GM12878 (cell line): ENCODE measurements around the gene RNF103. TPM values are rescaled to one million over a fixed set of nuclear protein-coding genes. Genes with fewer than 3 reads are reported as not detected.

Experiments
- DPF2 ChIP-seq: fragments of 450-650 bp; IDR thresholded peaks from 2 replicates; pipeline ENCODE4 v1.6.1; 2017; ENCODE audit warnings: mild to moderate bottlenecking
- EP300 ChIP-seq, 2 experiments: fragments of 150-350 bp in 1 of 2; IDR thresholded peaks; 2 replicates each; pipeline ENCODE4 v1.6.1; 2011 to 2012; ENCODE audit warnings: low read depth in 2 of 2, low read length in 2 of 2, borderline replicate concordance in 1 of 2, improper control_type of control experiment in 1 of 2, inconsistent platforms in 1 of 2; ENCODE audit not compliant: control insufficient read depth in 1 of 2
- ETV6 ChIP-seq, 2 experiments: fragments of 450-650 bp in 1 of 2; IDR thresholded peaks in 1 of 2; conservative IDR thresholded peaks in 1 of 2; 2 replicates each; pipeline ENCODE4 v1.6.1; 2014; ENCODE audit warnings: antibody characterized with exemption in 1 of 2, borderline replicate concordance in 1 of 2, low read depth in 1 of 2, mild to moderate bottlenecking in 1 of 2, moderate library complexity in 1 of 2
- HCFC1 ChIP-seq: fragments of 150-350 bp; IDR thresholded peaks from 2 replicates; pipeline ENCODE4 v1.6.1; 2014; ENCODE audit warnings: low read length
- IRF3 ChIP-seq: fragments of 450-650 bp; IDR thresholded peaks from 2 replicates; pipeline ENCODE4 v1.6.1; 2014; ENCODE audit warnings: mild to moderate bottlenecking
- MTA2 ChIP-seq: fragments of 450-650 bp; IDR thresholded peaks from 2 replicates; pipeline ENCODE4 v1.6.1; 2016; ENCODE audit warnings: low read depth, mild to moderate bottlenecking, moderate library complexity
- MYB ChIP-seq: fragments of 150-350 bp; IDR thresholded peaks from 2 replicates; pipeline ENCODE4 v1.6.1; 2014; ENCODE audit warnings: mild to moderate bottlenecking, low read depth, low read length, borderline replicate concordance
- NFYB ChIP-seq: IDR thresholded peaks from 2 replicates; pipeline ENCODE4 v1.6.1; 2011; ENCODE audit warnings: low read depth, mild to moderate bottlenecking, low read length, improper control_type of control experiment, moderate library complexity; ENCODE audit not compliant: insufficient read depth
- NKRF ChIP-seq: fragments of 450-650 bp; conservative IDR thresholded peaks from 2 replicates; pipeline ENCODE4 v1.6.1; 2017; ENCODE audit warnings: mild to moderate bottlenecking, moderate library complexity
- PAX5 ChIP-seq: IDR thresholded peaks from 2 replicates; pipeline ENCODE4 v1.6.1; 2011; ENCODE audit warnings: low read depth, low read length, borderline replicate concordance
- POLR2A ChIP-seq: IDR thresholded peaks from 2 replicates; pipeline ENCODE4 v1.6.1; 2011; ENCODE audit warnings: low read depth, mild to moderate bottlenecking, low read length
- RELA ChIP-seq: fragments of 450-650 bp; IDR thresholded peaks from 2 replicates; pipeline ENCODE4 v1.8.0; 2014; ENCODE audit warnings: borderline replicate concordance; ENCODE audit not compliant: partially characterized antibody
- RELB ChIP-seq: fragments of 450-650 bp; IDR thresholded peaks from 2 replicates; pipeline ENCODE4 v1.6.1; 2017; ENCODE audit warnings: low read depth, mild to moderate bottlenecking, moderate library complexity
- SMARCA5 ChIP-seq: fragments of 450-650 bp; IDR thresholded peaks from 2 replicates; pipeline ENCODE4 v1.6.1; 2017; ENCODE audit warnings: mild to moderate bottlenecking
- SMC3 ChIP-seq: IDR thresholded peaks from 2 replicates; pipeline ENCODE4 v1.6.1; 2011; ENCODE audit warnings: low read length, improper control_type of control experiment, borderline replicate concordance
- SRF ChIP-seq, 2 experiments: IDR thresholded peaks; 2 replicates each; pipeline ENCODE4 v1.6.1; 2011; ENCODE audit warnings: low read depth in 2 of 2, low read length in 2 of 2, mild to moderate bottlenecking in 1 of 2, moderate library complexity in 1 of 2
- SUPT20H ChIP-seq: IDR thresholded peaks from 2 replicates; pipeline ENCODE4 v1.6.1; 2011; ENCODE audit warnings: low read depth, mild to moderate bottlenecking, low read length, moderate library complexity, borderline replicate concordance; ENCODE audit not compliant: control insufficient read depth
- TCF12 ChIP-seq: IDR thresholded peaks from 2 replicates; pipeline ENCODE4 v1.6.1; 2011; ENCODE audit warnings: low read depth, mild to moderate bottlenecking, low read length
- ZNF217 ChIP-seq: fragments of 450-650 bp; IDR thresholded peaks from 2 replicates; pipeline ENCODE4 v1.6.1; 2017; ENCODE audit warnings: antibody characterized with exemption, mild to moderate bottlenecking
- ZNF687 ChIP-seq: fragments of 450-650 bp; IDR thresholded peaks from 2 replicates; pipeline ENCODE4 v1.6.1; 2017; ENCODE audit warnings: mild to moderate bottlenecking, moderate library complexity
- polyA plus RNA-seq, 11 experiments: library from polyadenylated mRNA; depleted of rRNA in 4 of 11; unstranded in 6 of 11; stranded (reverse) in 5 of 11; fragments of >200 nt; fragmentation: Nextera tagmentation in 4 of 11; fragmentation: Illumina TruSeq in 1 of 11; extraction: Ambion mirVana in 4 of 11; extraction: Trizol in 1 of 11; gene quantifications; 1 replicate in 1 of 11; 2 replicates in 10 of 11; pipeline versions ENCODE4 v1.2.1 to v1.2.3, GENCODE V29; 2011 to 2016; ENCODE audit warnings: inconsistent platforms in 2 of 11, missing spikeins in 2 of 11, low read depth in 1 of 11
- total RNA-seq, 4 experiments: library from RNA; depleted of rRNA in 3 of 4; stranded (reverse); fragments of >200 nt in 3 of 4; fragmentation: Illumina TruSeq in 1 of 4; extraction: Trizol in 1 of 4; gene quantifications; 2 replicates each; pipeline versions ENCODE4 v1.2.1 to v1.2.3, GENCODE V29; 2013 to 2021

Gene RNF103
- total and polyA plus RNA-seq, 10 of the 15 experiments (the other 5 are each of a cell fraction or from before 2014, with no cell fraction given) = 2.4 to 11.0 (median 8.0) TPM

DNA sequence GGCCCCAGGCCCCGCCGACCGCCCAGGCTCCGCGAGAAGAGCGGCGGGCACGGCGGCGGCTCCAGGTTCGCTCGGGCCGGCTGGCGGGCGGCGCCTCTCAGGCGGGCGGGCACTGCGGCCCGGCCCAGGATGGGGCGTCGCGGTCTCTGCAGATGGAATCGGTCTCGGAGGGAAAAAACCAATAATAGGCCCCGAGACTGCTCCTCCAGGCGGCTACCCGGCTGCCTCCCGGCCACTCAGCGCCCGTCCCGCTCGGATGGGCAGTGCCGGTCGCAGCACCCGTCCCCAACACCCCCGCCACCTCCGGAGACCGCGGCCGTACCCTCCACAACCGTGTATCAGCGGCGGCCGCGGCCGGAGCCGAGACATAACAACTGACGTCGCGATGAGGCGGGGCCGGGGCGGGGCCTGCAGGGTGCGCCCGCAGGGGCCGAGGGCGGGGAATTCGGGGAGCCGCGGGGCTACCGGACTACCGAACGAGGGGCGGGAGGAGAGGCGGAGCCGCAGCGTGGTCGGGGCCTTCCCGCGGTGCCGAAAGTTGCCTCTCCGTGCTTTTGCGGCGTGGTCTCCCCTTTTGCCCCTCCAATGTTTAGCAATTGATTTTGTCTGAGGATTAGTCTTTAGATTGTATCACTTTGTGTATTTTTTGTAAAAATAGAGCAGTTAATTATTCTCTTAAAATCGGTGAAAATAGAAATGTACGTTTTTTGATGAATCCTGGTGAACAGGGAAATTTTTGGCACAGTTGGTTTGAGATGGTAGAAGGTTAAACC lies at the start of gene RNF103 (continued):
- TF ChIP-seq ZNF687 (peak; percentile 56; the same call in 1 of the 2 replicates), NKRF (peak; percentile 51; the same call in 1 of the 2 replicates), RELA (no peak), SRF (IDR thresholded peaks at IDR 0.05; ENCODE audit: low read depth in 2 of 2, low read length in 2 of 2) (no peak), PAX5 (peak; percentile 77; the same call in 1 of the 2 replicates), NFYB (peak; percentile 34; the same call in 1 of the 2 replicates), SMC3 (no peak), TCF12 (peak; percentile 34; the same call in 1 of the 2 replicates), HCFC1 (no peak), MYB (0 out of 2 replicates have a peak, but pooled peaks have one; percentile 12), ZNF217 (0 out of 2 replicates have a peak, but pooled peaks have one; percentile 35), RELB (0 out of 2 replicates have a peak, but pooled peaks have one; percentile 30), MTA2 (0 out of 2 replicates have a peak, but pooled peaks have one; percentile 19), EP300 (IDR thresholded peaks at IDR 0.05; ENCODE audit: borderline replicate concordance in 1 of 2, control insufficient read depth in 1 of 2, low read depth in 2 of 2, low read length in 2 of 2) (0 out of 4 replicates have a peak, but pooled peaks of 1 of the 2 experiments have one; percentile 8), POLR2A (peak; percentile 90), DPF2 (peak; percentile 72), ETV6 (conservative IDR thresholded peaks at IDR 0.05 in 1 of 2, IDR thresholded peaks at IDR 0.05 in 1 of 2; ENCODE audit: borderline replicate concordance in 1 of 2, low read depth in 1 of 2) (no peak), IRF3 (no peak), SUPT20H (no peak), SMARCA5 (peak; percentile 55; the same call in 1 of the 2 replicates)
